HG03457 (cell line): ENCODE measurements around the gene CCDC3.
"Not testable (repeated sequence)": the region's sequence is repeated elsewhere in the genome, so short reads cannot be mapped to it uniquely, and the experiment has no call there.

Source experiments
- ATAC-seq: cut with Tn5 transposase; IDR thresholded peaks from one replicate; pipeline ENCODE4 v1.9.1; 2021; ENCODE audit warnings: moderate number of reproducible peaks; ENCODE audit not compliant: unreplicated experiment

CCDC3 gene

GRCh38 chr10:12896251-12896650 lies 105.3 kb downstream of the CCDC3 start:
- no peak for ATAC-seq

GRCh38 chr10:12892924-12893323 lies 108.6 kb downstream of the CCDC3 start:
- ATAC-seq: no peak

GRCh38 chr10:12890958-12891357 lies 110.6 kb downstream of the CCDC3 start:
- no peak for ATAC-seq

GRCh38 chr10:12888470-12888869 lies 113.0 kb downstream of the CCDC3 start:
- ATAC-seq: no peak

- ATAC-seq: no peak
Measured at GRCh38 chr10:12887780-12888179, 113.7 kb downstream of the CCDC3 start.

- no peak for ATAC-seq
Measured at GRCh38 chr10:12884851-12885250, 116.7 kb downstream of the CCDC3 start.

- no peak for ATAC-seq
Measured at GRCh38 chr10:12880423-12880822, 121.1 kb downstream of the CCDC3 start.

- no peak for ATAC-seq
Measured at GRCh38 chr10:12877150-12877549, 124.4 kb downstream of the CCDC3 start.

- no peak for ATAC-seq
Measured at GRCh38 chr10:12876266-12876665, 125.2 kb downstream of the CCDC3 start.

GRCh38 chr10:12875100-12875499 lies 126.4 kb downstream of the CCDC3 start:
- no peak for ATAC-seq

GRCh38 chr10:12874501-12874900 lies 127.0 kb downstream of the CCDC3 start:
- no peak for ATAC-seq

- ATAC-seq: no peak
Measured at GRCh38 chr10:12873172-12873571, 128.3 kb downstream of the CCDC3 start.

- ATAC-seq: no peak
Measured at GRCh38 chr10:12872577-12872976, 128.9 kb downstream of the CCDC3 start.

- no peak for ATAC-seq
Measured at GRCh38 chr10:12869427-12869826, 132.1 kb downstream of the CCDC3 start.

GRCh38 chr10:12868229-12868628 lies 133.3 kb downstream of the CCDC3 start:
- ATAC-seq: no peak

GRCh38 chr10:12865515-12865914 lies 136.0 kb downstream of the CCDC3 start:
- ATAC-seq: not testable (repeated sequence)

- no peak for ATAC-seq
Measured at GRCh38 chr10:12862459-12862858, 139.1 kb downstream of the CCDC3 start.

- no peak for ATAC-seq
Measured at GRCh38 chr10:12854988-12855387, 146.5 kb downstream of the CCDC3 start.

- ATAC-seq: no peak
Measured at GRCh38 chr10:12852687-12853086, 148.8 kb downstream of the CCDC3 start.

- no peak for ATAC-seq
Measured at GRCh38 chr10:12849319-12850181, 152.0 kb downstream of the CCDC3 start.

GRCh38 chr10:12848439-12849173 lies 152.9 kb downstream of the CCDC3 start:
- no peak for ATAC-seq

- ATAC-seq: no peak
Measured at GRCh38 chr10:12847361-12847975, 154.0 kb downstream of the CCDC3 start.
